Nephron (organoid): Measurements from ENCODE around the gene HDAC9.

Experiments
- H3K27ac Mint-ChIP-seq, 3 experiments: 2 replicates each; pipeline ENCODE4 v1.8.0; 2020; ENCODE audit warnings: mixed read lengths in 3 of 3, mild to moderate bottlenecking in 2 of 3, moderate library complexity in 1 of 3
- H3K27me3 Mint-ChIP-seq: 2 replicates; pipeline ENCODE4 v1.8.0; 2021; ENCODE audit warnings: low read depth, mild to moderate bottlenecking, moderate library complexity, mixed read lengths
- H3K36me3 Mint-ChIP-seq: 2 replicates; pipeline ENCODE4 v1.8.0; 2020; ENCODE audit warnings: low read depth, mixed read lengths
- H3K4me1 Mint-ChIP-seq: 2 replicates; pipeline ENCODE4 v1.8.0; 2020; ENCODE audit warnings: mixed read lengths
- H3K4me3 Mint-ChIP-seq, 3 experiments: 2 replicates each; pipeline ENCODE4 v1.8.0; 2020; ENCODE audit warnings: mild to moderate bottlenecking in 3 of 3, mixed read lengths in 3 of 3, moderate library complexity in 2 of 3
- H3K9me3 Mint-ChIP-seq: 2 replicates; pipeline ENCODE4 v1.8.0; 2020; ENCODE audit warnings: mixed read lengths
- TF ChIP-seq, protein P1 (sequence below), 3 experiments: fragments of 200-600 bp; sonication (generic); IDR thresholded peaks; one replicate each; pipeline ENCODE4 v1.5.0; 2021; ENCODE audit warnings: antibody characterized with exemption in 3 of 3; ENCODE audit not compliant: unreplicated experiment in 3 of 3

Gene HDAC9

DNA sequence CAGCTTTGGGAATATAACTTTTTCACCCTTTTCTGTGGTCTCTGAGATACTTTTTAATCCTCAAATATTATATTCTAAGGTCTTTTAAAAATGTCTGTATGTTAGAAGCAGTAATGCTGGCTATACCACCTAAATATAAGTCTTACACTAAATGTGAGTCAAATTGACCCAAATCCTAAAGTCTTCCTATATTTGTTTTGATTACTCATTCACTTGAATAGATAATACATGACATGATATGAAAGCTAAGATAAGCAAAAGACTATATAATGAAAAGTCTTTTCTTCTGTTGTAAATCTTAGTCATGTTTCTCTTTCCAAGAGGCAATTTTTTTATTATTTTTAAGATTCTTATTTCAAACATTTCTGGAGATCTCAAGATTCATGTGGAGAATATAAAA, 64.2 kb downstream of the HDAC9 start:
- H3K27me3 Mint-ChIP-seq, result no peaks in the 10 kb centered on the region
- TF ChIP-seq, protein P1, sequence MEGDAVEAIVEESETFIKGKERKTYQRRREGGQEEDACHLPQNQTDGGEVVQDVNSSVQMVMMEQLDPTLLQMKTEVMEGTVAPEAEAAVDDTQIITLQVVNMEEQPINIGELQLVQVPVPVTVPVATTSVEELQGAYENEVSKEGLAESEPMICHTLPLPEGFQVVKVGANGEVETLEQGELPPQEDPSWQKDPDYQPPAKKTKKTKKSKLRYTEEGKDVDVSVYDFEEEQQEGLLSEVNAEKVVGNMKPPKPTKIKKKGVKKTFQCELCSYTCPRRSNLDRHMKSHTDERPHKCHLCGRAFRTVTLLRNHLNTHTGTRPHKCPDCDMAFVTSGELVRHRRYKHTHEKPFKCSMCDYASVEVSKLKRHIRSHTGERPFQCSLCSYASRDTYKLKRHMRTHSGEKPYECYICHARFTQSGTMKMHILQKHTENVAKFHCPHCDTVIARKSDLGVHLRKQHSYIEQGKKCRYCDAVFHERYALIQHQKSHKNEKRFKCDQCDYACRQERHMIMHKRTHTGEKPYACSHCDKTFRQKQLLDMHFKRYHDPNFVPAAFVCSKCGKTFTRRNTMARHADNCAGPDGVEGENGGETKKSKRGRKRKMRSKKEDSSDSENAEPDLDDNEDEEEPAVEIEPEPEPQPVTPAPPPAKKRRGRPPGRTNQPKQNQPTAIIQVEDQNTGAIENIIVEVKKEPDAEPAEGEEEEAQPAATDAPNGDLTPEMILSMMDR (IDR thresholded peaks at IDR 0.05; ENCODE audit: unreplicated experiment in 3 of 3), result no peak
- no peaks in the 10 kb centered on the region for H3K9me3 Mint-ChIP-seq
- no peak overlapping the region for H3K4me3 Mint-ChIP-seq
- H3K36me3 Mint-ChIP-seq, result no peaks in the 10 kb centered on the region
- H3K27ac Mint-ChIP-seq, result no peak overlapping the region
- peaks cover 6% of the 10 kb centered on the region for H3K4me1 Mint-ChIP-seq

DNA sequence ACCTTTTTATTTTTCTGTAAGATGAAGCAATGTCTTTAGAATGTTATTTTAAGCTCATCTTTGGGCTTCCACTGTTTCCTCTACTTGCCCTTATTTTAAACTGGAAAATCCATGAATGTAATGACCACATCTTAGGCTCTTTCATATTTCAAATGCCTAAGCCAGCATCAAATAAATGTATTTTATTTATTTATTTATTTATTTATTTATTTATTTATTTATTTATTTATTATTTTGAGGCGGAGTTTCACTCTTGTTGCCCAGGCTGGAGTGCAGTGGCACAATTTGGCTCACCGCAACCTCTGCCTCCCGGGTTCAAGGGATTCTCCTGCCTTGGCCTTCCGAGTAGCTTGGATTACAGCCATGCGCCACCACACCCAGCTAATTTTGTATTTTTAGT, 69.2 kb downstream of the HDAC9 start:
- Mint-ChIP-seq H3K27ac (no peak overlapping the region), H3K27me3 (no peaks in the 10 kb centered on the region), H3K36me3 (no peaks in the 10 kb centered on the region), H3K4me3 (no peak overlapping the region), H3K4me1 (peaks cover 4% of the 10 kb centered on the region), H3K9me3 (no peaks in the 10 kb centered on the region)
- TF ChIP-seq, protein P1 (IDR thresholded peaks at IDR 0.05; ENCODE audit: unreplicated experiment in 3 of 3), result no peak

DNA sequence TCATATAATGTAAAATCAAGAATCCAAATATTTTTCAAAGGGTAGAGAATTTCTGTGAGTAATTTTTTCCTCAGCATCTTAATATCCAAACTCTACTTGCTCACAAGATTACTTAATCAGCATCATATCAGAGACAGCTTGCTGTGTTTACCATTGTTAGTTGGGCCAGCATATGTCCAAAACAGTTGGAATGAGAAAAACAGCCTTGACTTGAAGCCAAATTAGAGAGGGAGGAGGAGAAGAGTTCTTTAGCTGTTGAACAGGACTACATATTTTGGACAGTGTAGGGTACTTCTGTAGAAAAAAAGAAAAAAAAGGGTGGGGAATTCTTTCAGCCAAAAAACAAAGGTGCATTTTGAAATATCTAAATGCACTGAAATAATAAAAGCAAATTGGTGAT, 69.8 kb downstream of the HDAC9 start:
- Mint-ChIP-seq H3K4me3 (no peak overlapping the region), H3K4me1 (peaks cover 4% of the 10 kb centered on the region), H3K27me3 (no peaks in the 10 kb centered on the region), H3K9me3 (no peaks in the 10 kb centered on the region), H3K36me3 (no peaks in the 10 kb centered on the region), H3K27ac (no peak overlapping the region)
- TF ChIP-seq, protein P1 (IDR thresholded peaks at IDR 0.05; ENCODE audit: unreplicated experiment in 3 of 3), result no peak

DNA sequence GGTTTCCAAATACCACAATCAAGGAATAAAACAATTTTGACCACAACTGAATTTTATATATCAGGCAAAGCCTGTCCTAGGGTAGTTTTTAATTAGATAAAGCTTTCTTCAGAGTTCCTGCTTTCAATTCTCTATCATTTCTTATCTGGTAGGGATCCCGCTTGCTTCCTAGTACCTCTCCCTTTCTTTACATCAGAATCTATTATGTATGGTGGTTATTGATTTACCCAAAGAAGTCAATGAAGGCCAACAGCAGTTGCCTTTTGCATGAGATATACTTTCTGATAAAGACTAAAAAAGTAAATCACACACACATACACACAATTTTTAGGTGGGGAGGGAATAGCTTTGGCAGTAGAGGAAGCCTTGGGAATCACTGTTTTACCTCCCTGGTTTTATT, 70.7 kb downstream of the HDAC9 start:
- Mint-ChIP-seq H3K4me1 (peaks cover 4% of the 10 kb centered on the region), H3K36me3 (no peaks in the 10 kb centered on the region), H3K27me3 (no peaks in the 10 kb centered on the region), H3K27ac (no peak overlapping the region), H3K9me3 (no peaks in the 10 kb centered on the region), H3K4me3 (no peak overlapping the region)
- TF ChIP-seq, protein P1 (IDR thresholded peaks at IDR 0.05; ENCODE audit: unreplicated experiment in 3 of 3), result no peak

DNA sequence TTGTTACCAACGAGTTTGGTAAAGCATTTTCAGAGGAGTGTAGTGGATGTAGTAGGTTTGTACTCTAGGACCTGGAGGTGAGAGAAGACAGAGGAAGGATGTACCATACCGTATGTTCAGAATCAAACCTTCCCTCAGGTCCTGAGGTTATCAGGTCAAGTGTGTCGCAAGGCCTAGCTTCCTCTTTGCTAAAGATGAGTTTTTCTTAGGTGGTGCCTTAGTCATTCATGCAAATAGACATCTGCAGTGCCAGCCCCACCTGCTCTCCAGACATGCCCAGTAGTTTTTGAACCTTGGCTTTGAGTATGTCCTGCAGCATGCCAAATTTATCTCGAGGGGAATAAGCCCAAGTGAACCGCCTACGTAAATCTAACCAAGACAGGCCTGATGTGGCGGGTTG, 71.3 kb downstream of the HDAC9 start:
- Mint-ChIP-seq H3K4me3 (no peak overlapping the region), H3K36me3 (no peaks in the 10 kb centered on the region), H3K9me3 (no peaks in the 10 kb centered on the region), H3K4me1 (peaks cover 4% of the 10 kb centered on the region), H3K27me3 (no peaks in the 10 kb centered on the region), H3K27ac (no peak overlapping the region)
- TF ChIP-seq, protein P1 (IDR thresholded peaks at IDR 0.05; ENCODE audit: unreplicated experiment in 3 of 3), result no peak

DNA sequence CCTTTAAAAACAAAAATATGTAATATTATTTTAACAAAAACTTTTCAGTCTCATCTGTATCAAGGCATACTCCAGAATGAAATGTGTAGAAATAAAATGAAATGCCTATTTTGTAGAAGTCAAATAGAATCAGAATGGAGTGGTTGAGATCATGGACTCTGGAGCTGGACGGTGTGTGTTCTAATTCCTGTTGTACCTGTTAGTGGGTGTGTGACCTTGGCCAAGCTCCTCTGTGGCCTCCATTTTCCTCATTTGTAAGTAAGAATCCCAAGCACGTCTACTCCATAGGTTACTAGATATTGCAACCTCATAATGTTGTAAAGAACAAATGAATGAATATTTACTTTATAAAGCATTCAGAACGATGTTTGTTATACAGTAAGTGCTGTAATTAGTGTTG, 74.9 kb downstream of the HDAC9 start:
- TF ChIP-seq, protein P1 (IDR thresholded peaks at IDR 0.05; ENCODE audit: unreplicated experiment in 3 of 3), result no peak
- Mint-ChIP-seq H3K27me3 (no peaks in the 10 kb centered on the region), H3K27ac (no peak overlapping the region), H3K4me3 (no peak overlapping the region), H3K36me3 (no peaks in the 10 kb centered on the region), H3K4me1 (peaks cover under 1% of the 10 kb centered on the region), H3K9me3 (no peaks in the 10 kb centered on the region)
